MM.1S (cell line): ENCODE data around the gene ISX.

Experiments used
- CTCF ChIP-seq: fragments of 300-600 bp; sonication (generic); IDR thresholded peaks from 2 replicates; pipeline ENCODE4 v1.5.1; 2016; ENCODE audit warnings: antibody characterized with exemption, low read length, mixed read lengths
- EZH2 ChIP-seq: fragments of 300-600 bp; sonication (generic); optimal IDR thresholded peaks from 2 replicates; pipeline ENCODE3; 2017; ENCODE audit warnings: low read depth, mild to moderate bottlenecking, antibody characterized with exemption, low read length, mixed read lengths

DNA sequence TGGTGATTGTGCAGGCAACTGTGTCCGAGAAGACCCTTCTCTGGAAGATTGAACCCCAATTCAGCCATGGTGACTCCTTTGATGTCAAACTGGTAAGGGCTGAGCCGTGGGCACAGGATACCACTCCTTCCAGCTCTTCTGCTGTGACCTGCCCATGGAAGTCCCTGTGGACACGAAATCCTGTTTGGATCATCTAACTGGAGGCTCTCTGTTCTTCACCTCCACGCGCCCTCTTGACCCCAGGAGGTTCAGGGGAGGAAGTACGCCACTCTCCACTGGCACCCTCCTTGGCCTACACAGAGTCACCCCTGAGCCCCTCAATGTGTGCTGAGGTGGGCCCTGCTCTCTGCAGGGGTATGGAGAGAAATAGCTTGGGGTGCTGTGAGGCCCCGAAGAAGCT is 810 bp downstream of the ISX start:
- TF ChIP-seq EZH2: no peak
- no peak for TF ChIP-seq CTCF
